ENCODE results near the gene WNT7B. TPM values are rescaled to one million over a fixed set of nuclear protein-coding genes. Genes with fewer than 3 reads are reported as not detected.

The WNT7B gene
- total RNA-seq, 4 donors from 2014 or later = not detected

DNA sequence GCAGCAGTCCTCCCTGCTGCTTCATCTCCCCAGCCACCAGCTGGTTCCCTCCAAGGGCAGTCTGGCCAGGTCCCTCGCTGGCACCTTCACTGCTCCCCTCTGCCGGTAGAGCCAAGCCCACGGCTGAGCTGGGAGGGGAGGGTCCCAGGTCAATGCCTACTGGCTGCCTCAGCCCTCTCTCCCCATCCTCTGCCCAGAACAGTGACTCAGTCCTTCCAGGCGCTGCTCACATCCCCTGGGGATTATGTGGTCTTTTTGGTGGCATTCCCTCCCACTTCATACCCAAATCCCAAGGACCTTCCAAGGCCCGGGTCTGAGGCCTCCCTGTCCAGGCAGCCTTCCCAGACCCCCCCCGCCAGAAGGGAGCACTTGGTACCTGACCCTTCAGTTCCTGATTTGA, 44.9 kb downstream of the WNT7B start:
- DNase-seq (ENCODE audit: low spot score in 2 of 2) = no peak
- peaks cover 0 to 57% of the 10 kb centered on the region in 2 donors for H3K27me3 ChIP-seq
- WGBS, 2 donors = 68 to 73% methylated on average over 5 to 6 of the region's 6 CpGs

DNA sequence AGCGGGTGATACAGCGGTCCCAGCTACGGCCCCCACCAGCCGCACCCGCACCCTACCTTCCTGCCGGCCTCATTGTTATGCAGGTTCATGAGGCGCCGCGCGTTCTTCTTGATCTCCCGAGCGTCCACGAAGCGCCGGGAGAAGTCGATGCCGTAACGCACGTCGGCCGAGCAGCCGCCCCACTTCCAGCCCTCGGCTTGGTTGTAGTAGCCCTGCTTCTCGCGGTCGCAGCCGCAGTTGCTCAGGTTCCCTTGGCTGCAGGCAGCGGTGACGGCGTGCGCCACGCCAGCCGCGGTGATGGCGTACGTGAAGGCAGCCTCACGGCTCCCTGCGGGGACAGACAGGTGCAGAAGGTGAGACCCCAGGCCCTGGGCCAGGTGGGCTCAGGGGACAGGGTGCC, 45.9 kb downstream of the WNT7B start:
- Histone ChIP-seq H3K4me3 (no peak overlapping the region), H3K27me3 (peaks cover 0 to 55% of the 10 kb centered on the region in 2 donors), H3K36me3 (no peaks in the 10 kb centered on the region), H3K9me3 (no peaks in the 10 kb centered on the region), H3K4me1 (peaks cover 0 to 10% (median 0%) of the 10 kb centered on the region in 4 donors), H3K27ac (no peak overlapping the region)
- no peak for DNase-seq (ENCODE audit: low spot score in 2 of 2)
- TF ChIP-seq POLR2A (IDR thresholded peaks at IDR 0.05) = no peak
- TF ChIP-seq, protein P1, sequence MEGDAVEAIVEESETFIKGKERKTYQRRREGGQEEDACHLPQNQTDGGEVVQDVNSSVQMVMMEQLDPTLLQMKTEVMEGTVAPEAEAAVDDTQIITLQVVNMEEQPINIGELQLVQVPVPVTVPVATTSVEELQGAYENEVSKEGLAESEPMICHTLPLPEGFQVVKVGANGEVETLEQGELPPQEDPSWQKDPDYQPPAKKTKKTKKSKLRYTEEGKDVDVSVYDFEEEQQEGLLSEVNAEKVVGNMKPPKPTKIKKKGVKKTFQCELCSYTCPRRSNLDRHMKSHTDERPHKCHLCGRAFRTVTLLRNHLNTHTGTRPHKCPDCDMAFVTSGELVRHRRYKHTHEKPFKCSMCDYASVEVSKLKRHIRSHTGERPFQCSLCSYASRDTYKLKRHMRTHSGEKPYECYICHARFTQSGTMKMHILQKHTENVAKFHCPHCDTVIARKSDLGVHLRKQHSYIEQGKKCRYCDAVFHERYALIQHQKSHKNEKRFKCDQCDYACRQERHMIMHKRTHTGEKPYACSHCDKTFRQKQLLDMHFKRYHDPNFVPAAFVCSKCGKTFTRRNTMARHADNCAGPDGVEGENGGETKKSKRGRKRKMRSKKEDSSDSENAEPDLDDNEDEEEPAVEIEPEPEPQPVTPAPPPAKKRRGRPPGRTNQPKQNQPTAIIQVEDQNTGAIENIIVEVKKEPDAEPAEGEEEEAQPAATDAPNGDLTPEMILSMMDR (IDR thresholded peaks at IDR 0.05) = no peak
- no peak for TF ChIP-seq EP300 (IDR thresholded peaks at IDR 0.05)
- 82 to 87% methylated on average over 29 to 36 of the region's 38 CpGs for WGBS, 2 donors

More for the DNA sequence above, 44.9 kb downstream of the WNT7B start:
- H3K4me1 ChIP-seq = peaks cover 0 to 10% (median 0%) of the 10 kb centered on the region in 4 donors
- no peak overlapping the region for H3K27ac ChIP-seq
- H3K4me3 ChIP-seq = no peak overlapping the region
- TF ChIP-seq EP300 (IDR thresholded peaks at IDR 0.05) (no peak), POLR2A (IDR thresholded peaks at IDR 0.05) (no peak)
- TF ChIP-seq, protein P1 (IDR thresholded peaks at IDR 0.05) = no peak
- H3K36me3 ChIP-seq = no peaks in the 10 kb centered on the region
- H3K9me3 ChIP-seq = no peaks in the 10 kb centered on the region

DNA sequence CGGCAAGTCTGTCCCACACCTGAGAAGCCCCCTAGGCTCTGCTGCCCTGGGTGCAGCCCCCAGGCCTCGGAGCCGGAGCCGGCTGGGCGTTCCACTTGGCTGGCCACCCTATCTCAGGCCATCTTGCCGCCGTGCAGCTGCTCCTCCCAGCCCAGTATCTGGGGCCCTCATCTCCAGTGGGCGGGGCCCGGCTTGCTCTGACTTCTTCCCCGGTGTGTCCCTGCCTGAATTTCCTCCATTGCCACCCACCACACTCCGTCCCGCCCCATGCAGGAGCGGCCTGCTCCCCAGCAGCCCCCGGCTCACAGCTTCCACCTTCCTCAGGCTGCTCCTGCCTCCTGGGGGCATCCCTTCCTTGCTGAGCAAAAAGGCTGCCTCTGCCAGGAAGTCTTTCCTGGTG, 46.6 kb downstream of the WNT7B start:
- no peak for DNase-seq (ENCODE audit: low spot score in 2 of 2)
- no peaks in the 10 kb centered on the region for H3K9me3 ChIP-seq
- H3K36me3 ChIP-seq = no peaks in the 10 kb centered on the region
- peaks cover 0 to 48% of the 10 kb centered on the region in 2 donors for H3K27me3 ChIP-seq
- H3K4me1 ChIP-seq = peaks cover 0 to 10% (median 0%) of the 10 kb centered on the region in 4 donors
- H3K4me3 ChIP-seq = no peak overlapping the region
- no peak overlapping the region for H3K27ac ChIP-seq
- WGBS, 2 donors = 48 to 59% methylated on average over 14 of the region's 14 CpGs
- no peak for TF ChIP-seq POLR2A (IDR thresholded peaks at IDR 0.05)
- TF ChIP-seq EP300 (IDR thresholded peaks at IDR 0.05) = no peak
- TF ChIP-seq, protein P1 (IDR thresholded peaks at IDR 0.05) = no peak

DNA sequence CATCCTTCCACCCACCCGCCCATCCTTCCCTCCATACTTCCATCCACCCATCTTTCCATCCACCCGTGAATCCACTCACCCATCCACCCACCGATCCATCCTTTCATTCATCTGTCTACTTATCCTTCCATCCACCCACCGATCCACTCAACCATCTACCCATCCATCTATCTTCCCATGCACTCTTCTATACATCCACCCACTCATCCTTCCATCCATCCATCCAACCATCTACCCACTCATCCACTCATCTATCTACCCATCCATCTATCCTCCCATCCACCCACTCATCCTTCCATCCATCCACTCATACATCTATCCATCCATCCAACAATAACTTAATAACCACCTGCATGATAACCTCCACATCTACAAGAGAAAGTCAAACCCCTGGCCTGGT, 47.3 kb downstream of the WNT7B start:
- H3K4me1 ChIP-seq = peaks cover 0 to 3% (median 0%) of the 10 kb centered on the region in 4 donors
- peaks cover 0 to 41% of the 10 kb centered on the region in 2 donors for H3K27me3 ChIP-seq
- no peak for TF ChIP-seq POLR2A (IDR thresholded peaks at IDR 0.05)
- TF ChIP-seq, protein P1 (IDR thresholded peaks at IDR 0.05) = no peak
- 88 to 91% methylated on average over 4 of the region's 4 CpGs for WGBS, 2 donors
- no peak overlapping the region for H3K4me3 ChIP-seq
- H3K27ac ChIP-seq = no peak overlapping the region
- H3K36me3 ChIP-seq = no peaks in the 10 kb centered on the region
- no peak for DNase-seq (ENCODE audit: low spot score in 2 of 2)
- H3K9me3 ChIP-seq = no peaks in the 10 kb centered on the region

DNA sequence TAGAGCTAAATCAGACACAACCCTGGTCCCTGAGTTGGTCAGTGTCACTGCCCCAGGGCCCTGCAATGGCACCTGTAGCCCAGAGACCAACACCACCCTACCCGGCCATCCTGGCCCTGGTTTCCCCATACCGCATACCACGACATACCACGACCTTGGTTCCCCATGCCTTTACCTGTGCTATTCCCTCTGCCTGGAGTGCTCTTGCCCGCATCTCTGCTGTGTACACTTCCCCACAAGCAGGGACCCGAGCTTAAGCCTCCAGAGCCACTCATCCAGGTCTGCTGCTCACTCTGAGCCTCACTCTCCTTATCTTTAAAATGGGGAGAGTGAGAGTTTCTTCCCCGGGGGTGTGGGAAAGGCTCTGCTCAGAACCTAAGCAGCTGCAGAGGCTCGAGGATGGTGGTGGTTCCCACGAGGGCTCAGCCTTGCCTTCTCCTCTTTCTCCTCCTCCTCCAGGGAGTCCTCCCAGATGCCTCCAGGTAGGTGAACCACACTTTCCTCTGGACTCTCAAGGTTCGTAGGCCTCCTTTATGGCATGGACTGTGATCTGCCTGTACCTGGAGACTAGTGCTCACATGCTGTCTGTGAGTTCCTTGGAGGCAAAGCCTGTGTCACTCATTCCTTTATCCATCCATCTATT, 48.1 kb downstream of the WNT7B start:
- H3K4me3 ChIP-seq = no peak overlapping the region
- no peaks in the 10 kb centered on the region for H3K4me1 ChIP-seq
- no peaks in the 10 kb centered on the region for H3K9me3 ChIP-seq
- H3K27ac ChIP-seq = no peak overlapping the region
- TF ChIP-seq, protein P1 (IDR thresholded peaks at IDR 0.05) = no peak
- no peak for TF ChIP-seq POLR2A (IDR thresholded peaks at IDR 0.05)
- TF ChIP-seq EP300 (IDR thresholded peaks at IDR 0.05) = no peak
- WGBS, 2 donors = 81 to 85% methylated on average over 10 of the region's 10 CpGs
- H3K36me3 ChIP-seq = no peaks in the 10 kb centered on the region
- H3K27me3 ChIP-seq = peaks cover 0 to 33% of the 10 kb centered on the region in 2 donors
- no peak for DNase-seq (ENCODE audit: low spot score in 2 of 2)
